HEK293T (cell line): ENCODE data around the gene SLC2A6.

Source experiments
- CTBP1 ChIP-seq: fragments of 450-650 bp; IDR thresholded peaks from 2 replicates; pipeline ENCODE4 v1.6.1; 2016; ENCODE audit warnings: borderline replicate concordance
- ELF4 ChIP-seq: fragments of 450-650 bp; IDR thresholded peaks from 2 replicates; pipeline ENCODE4 v1.6.1; 2017; ENCODE audit warnings: antibody characterized with exemption
- FOXK2 ChIP-seq: fragments of 450-650 bp; IDR thresholded peaks from 2 replicates; pipeline ENCODE4 v1.6.1; 2016; ENCODE audit warnings: mild to moderate bottlenecking
- FOXM1 ChIP-seq: fragments of 450-650 bp; IDR thresholded peaks from 2 replicates; pipeline ENCODE4 v1.6.1; 2017; ENCODE audit warnings: mild to moderate bottlenecking, borderline replicate concordance
- NFRKB ChIP-seq: fragments of 450-650 bp; IDR thresholded peaks from 2 replicates; pipeline ENCODE4 v1.6.1; 2016; ENCODE audit warnings: mild to moderate bottlenecking, moderate library complexity
- PKNOX1 ChIP-seq: fragments of 450-650 bp; IDR thresholded peaks from 2 replicates; pipeline ENCODE4 v1.6.1; 2016
- SP1 ChIP-seq: fragments of 450-650 bp; IDR thresholded peaks from 2 replicates; pipeline ENCODE4 v1.6.1; 2017
- TARDBP ChIP-seq: fragments of 450-650 bp; IDR thresholded peaks from 2 replicates; pipeline ENCODE4 v1.6.1; 2016
- ZNF384 ChIP-seq: fragments of 450-650 bp; IDR thresholded peaks from 2 replicates; pipeline ENCODE4 v1.6.1; 2016

DNA sequence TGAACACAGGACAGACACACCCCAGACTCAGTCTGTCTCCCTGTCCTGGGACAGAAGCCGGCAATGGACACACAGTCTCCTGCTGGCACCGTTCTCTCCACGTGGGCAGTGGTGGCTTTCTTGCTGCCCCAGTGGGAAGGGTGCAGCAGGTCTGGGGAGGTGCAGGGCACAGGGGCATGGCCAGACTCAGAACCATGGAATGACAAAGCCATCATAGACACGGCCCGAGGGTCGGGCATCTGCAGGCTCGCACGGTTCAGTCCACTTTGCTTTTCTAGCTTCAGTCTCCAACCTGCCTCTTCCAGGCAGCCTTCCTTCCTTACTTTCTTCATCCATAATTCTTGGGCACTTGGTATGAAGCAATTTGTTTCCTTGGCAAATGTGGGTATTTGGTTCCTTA is 29.1 kb upstream of the SLC2A6 start:
- TF ChIP-seq TARDBP (no peak), SP1 (no peak), FOXK2 (no peak), ZNF384 (no peak), PKNOX1 (no peak), CTBP1 (no peak), FOXM1 (no peak), NFRKB (no peak), ELF4 (no peak)
